SU-DHL-6 (cell line): ENCODE results near the gene POU2AF3.

Experiments
- H2AFZ ChIP-seq: fragments of 200-600 bp; sonication (generic); 2 replicates; pipeline ENCODE4 v1.6.1; 2014; ENCODE audit warnings: low read depth, mild to moderate bottlenecking, moderate library complexity, mixed read lengths, antibody characterized with exemption, low read length; ENCODE audit not compliant: severe bottlenecking
- H3F3A ChIP-seq: fragments of 200-600 bp; shearing (Covaris generic); 2 replicates; pipeline ENCODE4 v1.6.0; 2016; ENCODE audit warnings: antibody characterized with exemption, mild to moderate bottlenecking; ENCODE audit not compliant: insufficient read depth
- H3K27ac ChIP-seq: fragments of 200-600 bp; sonication (generic); 2 replicates; pipeline ENCODE4 v1.5.1; 2016; ENCODE audit warnings: low read depth, mild to moderate bottlenecking, low read length, moderate library complexity, mixed read lengths
- H3K27me3 ChIP-seq: fragments of 200-600 bp; sonication (generic), shearing (Covaris generic); 2 replicates; pipeline ENCODE4 v1.6.0; 2014; ENCODE audit warnings: mild to moderate bottlenecking, low read length
- H3K36me3 ChIP-seq: fragments of 200-600 bp; sonication (generic); 2 replicates; pipeline ENCODE4 v1.6.1; 2014; ENCODE audit warnings: mild to moderate bottlenecking, low read length, mixed read lengths
- H3K4me2 ChIP-seq: fragments of 300-600, 200-600 bp; shearing (Covaris generic), sonication (generic); 2 replicates; pipeline ENCODE4 v1.6.0; 2014; ENCODE audit warnings: low read length, low read depth, mild to moderate bottlenecking; ENCODE audit not compliant: poor library complexity, severe bottlenecking
- H3K4me3 ChIP-seq: fragments of 200-600 bp; sonication (generic); 2 replicates; pipeline ENCODE4 v1.5.1; 2014; ENCODE audit warnings: antibody characterized with exemption, low read length, mild to moderate bottlenecking, mixed read lengths; ENCODE audit not compliant: insufficient read depth, poor library complexity, severe bottlenecking
- H3K79me2 ChIP-seq: fragments of 200-600 bp; sonication (generic); 2 replicates; pipeline ENCODE4 v1.6.1; 2014; ENCODE audit warnings: mild to moderate bottlenecking, low read length, moderate library complexity; ENCODE audit not compliant: insufficient read depth
- H3K9ac ChIP-seq: fragments of 200-600 bp; sonication (generic); 2 replicates; pipeline ENCODE4 v1.7.0; 2014; ENCODE audit warnings: mild to moderate bottlenecking, low read length
- H3K9me2 ChIP-seq: fragments of 200-600 bp; sonication (generic); replicated peaks from 2 replicates; pipeline ENCODE4 v1.6.1; 2014; ENCODE audit warnings: low read length; ENCODE audit not compliant: insufficient read depth
- H3K9me3 ChIP-seq: fragments of 200-600 bp; sonication (generic); 2 replicates; pipeline ENCODE4 v1.6.1; 2014; ENCODE audit warnings: low read length, mixed read lengths; ENCODE audit not compliant: insufficient read depth
- H4K20me1 ChIP-seq: fragments of 200-600 bp; sonication (generic); 2 replicates; pipeline ENCODE4 v1.6.1; 2014; ENCODE audit warnings: low read depth, mild to moderate bottlenecking, antibody characterized with exemption, low read length, moderate library complexity, mixed read lengths
- EZH2phosphoT487 ChIP-seq: fragments of 200-600 bp; sonication (generic), shearing (Covaris generic); conservative IDR thresholded peaks from 2 replicates; pipeline ENCODE4 v1.6.1; 2018; ENCODE audit warnings: mild to moderate bottlenecking, antibody characterized with exemption, low read length, moderate library complexity, mixed read lengths
- TF ChIP-seq, protein P1 (sequence below): fragments of 200-600 bp; sonication (generic); IDR thresholded peaks from one replicate; pipeline ENCODE4 v1.5.1; 2017; ENCODE audit warnings: antibody characterized with exemption, mild to moderate bottlenecking, low read length, moderate library complexity; ENCODE audit not compliant: insufficient read depth, poor library complexity, severe bottlenecking

POU2AF3 gene

DNA sequence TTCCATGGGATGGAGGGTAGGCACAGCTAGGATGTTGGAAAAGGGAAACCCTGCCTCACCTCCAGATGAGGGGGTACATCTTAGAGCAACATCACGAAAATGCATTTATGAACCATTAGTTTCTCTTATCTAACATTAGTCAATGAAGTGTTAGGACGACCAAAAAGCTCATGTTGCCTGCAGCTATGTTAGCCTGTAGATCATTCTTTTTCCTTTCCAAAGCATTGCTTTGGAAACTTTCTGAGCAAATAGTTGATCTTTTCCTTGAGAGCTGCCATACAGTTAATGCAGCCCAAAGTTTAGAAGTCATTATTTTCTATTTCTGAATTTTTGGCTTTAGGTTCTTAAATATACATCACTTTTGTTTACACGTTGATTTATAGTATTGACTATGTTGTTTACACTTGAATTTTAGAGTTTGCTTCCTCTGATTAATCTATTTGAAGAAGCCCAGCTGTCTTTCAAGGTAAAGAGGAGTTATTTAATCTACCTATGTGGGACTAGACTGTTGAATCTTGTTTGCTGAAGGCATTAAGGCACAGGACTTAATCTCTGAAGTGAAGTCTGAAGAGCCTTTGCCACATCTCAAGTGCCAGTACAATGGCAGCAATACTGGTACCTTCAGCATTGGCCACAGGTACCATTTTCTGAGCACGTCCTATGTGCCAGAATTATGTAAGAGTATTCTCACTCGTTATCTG lies 11.0 kb downstream of the POU2AF3 start:
- H3K27me3 ChIP-seq, result no peaks in the 10 kb centered on the region
- no peak overlapping the region for H3K4me3 ChIP-seq
- no peaks in the 10 kb centered on the region for H3K36me3 ChIP-seq

DNA sequence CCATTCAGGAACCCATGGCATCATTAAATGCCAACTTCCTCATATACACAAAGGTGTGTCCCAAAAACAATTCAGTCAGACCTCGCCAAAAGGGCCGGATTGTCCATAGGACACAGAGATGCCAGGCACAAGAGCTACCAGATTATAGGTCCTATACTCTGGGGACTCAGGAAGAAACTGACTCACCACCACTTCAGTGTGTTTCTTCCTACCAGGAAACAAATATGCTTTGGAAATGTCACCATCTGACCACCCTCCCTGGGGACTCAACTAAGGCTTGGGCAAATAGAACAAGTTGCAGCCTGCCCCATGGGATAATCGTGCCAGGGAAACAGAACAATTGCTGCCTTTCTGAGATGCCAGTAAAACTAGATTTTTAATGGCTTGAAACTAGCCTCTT lies 11.7 kb downstream of the POU2AF3 start:
- Histone ChIP-seq H3K36me3 (no peaks in the 10 kb centered on the region), H4K20me1 (no peaks in the 10 kb centered on the region), H3K9ac (no peak overlapping the region), H3K9me3 (no peaks in the 10 kb centered on the region), H3K79me2 (no peaks in the 10 kb centered on the region), H3K4me2 (no peak overlapping the region), H2AFZ (no peak overlapping the region), H3F3A (no peaks in the 10 kb centered on the region), H3K4me3 (no peak overlapping the region), H3K9me2 (no peaks in the 10 kb centered on the region), H3K27ac (no peak overlapping the region), H3K27me3 (no peaks in the 10 kb centered on the region)
- TF ChIP-seq, protein P1, sequence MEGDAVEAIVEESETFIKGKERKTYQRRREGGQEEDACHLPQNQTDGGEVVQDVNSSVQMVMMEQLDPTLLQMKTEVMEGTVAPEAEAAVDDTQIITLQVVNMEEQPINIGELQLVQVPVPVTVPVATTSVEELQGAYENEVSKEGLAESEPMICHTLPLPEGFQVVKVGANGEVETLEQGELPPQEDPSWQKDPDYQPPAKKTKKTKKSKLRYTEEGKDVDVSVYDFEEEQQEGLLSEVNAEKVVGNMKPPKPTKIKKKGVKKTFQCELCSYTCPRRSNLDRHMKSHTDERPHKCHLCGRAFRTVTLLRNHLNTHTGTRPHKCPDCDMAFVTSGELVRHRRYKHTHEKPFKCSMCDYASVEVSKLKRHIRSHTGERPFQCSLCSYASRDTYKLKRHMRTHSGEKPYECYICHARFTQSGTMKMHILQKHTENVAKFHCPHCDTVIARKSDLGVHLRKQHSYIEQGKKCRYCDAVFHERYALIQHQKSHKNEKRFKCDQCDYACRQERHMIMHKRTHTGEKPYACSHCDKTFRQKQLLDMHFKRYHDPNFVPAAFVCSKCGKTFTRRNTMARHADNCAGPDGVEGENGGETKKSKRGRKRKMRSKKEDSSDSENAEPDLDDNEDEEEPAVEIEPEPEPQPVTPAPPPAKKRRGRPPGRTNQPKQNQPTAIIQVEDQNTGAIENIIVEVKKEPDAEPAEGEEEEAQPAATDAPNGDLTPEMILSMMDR, result no peak
- no peak for TF ChIP-seq EZH2phosphoT487

More for the DNA sequence above, 11.0 kb downstream of the POU2AF3 start:
- H3K79me2 ChIP-seq, result no peaks in the 10 kb centered on the region
- no peaks in the 10 kb centered on the region for H3K9me2 ChIP-seq
- H3F3A ChIP-seq, result no peaks in the 10 kb centered on the region
- H4K20me1 ChIP-seq, result no peaks in the 10 kb centered on the region
- H3K9me3 ChIP-seq, result no peaks in the 10 kb centered on the region
- TF ChIP-seq, protein P1, result no peak
- TF ChIP-seq EZH2phosphoT487, result no peak
- H3K4me2 ChIP-seq, result no peak overlapping the region
- H2AFZ ChIP-seq, result no peak overlapping the region
- no peak overlapping the region for H3K27ac ChIP-seq
- H3K9ac ChIP-seq, result no peak overlapping the region

DNA sequence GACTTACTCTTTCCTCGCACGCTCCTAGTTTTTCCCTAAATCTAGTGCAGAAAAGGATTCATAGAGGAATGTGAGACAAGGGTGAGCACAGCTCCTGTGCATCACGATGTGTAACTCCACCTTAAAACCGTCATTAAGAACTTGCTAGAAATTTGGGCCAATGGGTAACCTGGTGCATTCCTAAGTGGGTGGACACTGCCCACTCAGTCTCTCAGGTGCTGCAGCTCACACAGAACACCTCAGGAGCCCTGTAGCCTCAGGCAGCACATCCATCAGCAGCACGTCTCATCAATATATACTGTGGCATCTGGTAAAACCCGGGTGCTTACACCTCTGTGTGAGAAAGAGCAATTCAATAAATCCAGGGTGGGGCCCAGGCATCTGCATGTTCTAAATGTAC lies 12.4 kb downstream of the POU2AF3 start:
- H2AFZ ChIP-seq, result no peak overlapping the region
- no peak overlapping the region for H3K4me3 ChIP-seq
- H4K20me1 ChIP-seq, result no peaks in the 10 kb centered on the region
- no peaks in the 10 kb centered on the region for H3K79me2 ChIP-seq
- no peaks in the 10 kb centered on the region for H3K9me2 ChIP-seq
- no peaks in the 10 kb centered on the region for H3K27me3 ChIP-seq
- no peak overlapping the region for H3K27ac ChIP-seq
- no peaks in the 10 kb centered on the region for H3F3A ChIP-seq
- no peak overlapping the region for H3K9ac ChIP-seq
- H3K9me3 ChIP-seq, result no peaks in the 10 kb centered on the region
- no peak for TF ChIP-seq EZH2phosphoT487
- TF ChIP-seq, protein P1, result no peak
- H3K36me3 ChIP-seq, result no peaks in the 10 kb centered on the region
- H3K4me2 ChIP-seq, result no peak overlapping the region
